ENCODE data around the gene MEX3D.

The MEX3D gene

GRCh38 chr19:1527650-1528309 lies 40.3 kb downstream of the MEX3D start:
- DNase-seq (ENCODE audit: low read depth): no peak
- no peak overlapping the region for H3K4me3 ChIP-seq (replicated peaks; ENCODE audit: low read depth, low read length)
- TF ChIP-seq CTCF (IDR thresholded peaks at IDR 0.05; ENCODE audit: low read length, missing control alignments): no peak

- no peak for TF ChIP-seq CTCF (IDR thresholded peaks at IDR 0.05; ENCODE audit: low read length, missing control alignments)
- DNase-seq (ENCODE audit: low read depth): no peak
- no peak overlapping the region for H3K4me3 ChIP-seq (replicated peaks; ENCODE audit: low read depth, low read length)
Measured at GRCh38 chr19:1526979-1527649, 41.0 kb downstream of the MEX3D start.

GRCh38 chr19:1526066-1526778 lies 41.9 kb downstream of the MEX3D start:
- no peak overlapping the region for H3K4me3 ChIP-seq (replicated peaks; ENCODE audit: low read depth, low read length)
- no peak for DNase-seq (ENCODE audit: low read depth)
- no peak for TF ChIP-seq CTCF (IDR thresholded peaks at IDR 0.05; ENCODE audit: low read length, missing control alignments)

GRCh38 chr19:1525343-1525742 lies 42.8 kb downstream of the MEX3D start:
- no peak for DNase-seq (ENCODE audit: low read depth)
- H3K4me3 ChIP-seq (replicated peaks; ENCODE audit: low read depth, low read length): no peak overlapping the region
- no peak for TF ChIP-seq CTCF (IDR thresholded peaks at IDR 0.05; ENCODE audit: low read length, missing control alignments)

- TF ChIP-seq CTCF (IDR thresholded peaks at IDR 0.05; ENCODE audit: low read length, missing control alignments): no peak
- DNase-seq (ENCODE audit: low read depth): no peak
Measured at GRCh38 chr19:1524972-1525325, 43.2 kb downstream of the MEX3D start.

GRCh38 chr19:1524287-1524971 lies 43.7 kb downstream of the MEX3D start:
- DNase-seq (ENCODE audit: low read depth): no peak
- TF ChIP-seq CTCF (IDR thresholded peaks at IDR 0.05; ENCODE audit: low read length, missing control alignments): no peak
- no peak overlapping the region for H3K4me3 ChIP-seq (replicated peaks; ENCODE audit: low read depth, low read length)

More at GRCh38 chr19:1524972-1525325, 43.2 kb downstream of the MEX3D start:
- no peak overlapping the region for H3K4me3 ChIP-seq (replicated peaks; ENCODE audit: low read depth, low read length)
